Measurements from ENCODE around the gene PGRMC1.

DNA sequence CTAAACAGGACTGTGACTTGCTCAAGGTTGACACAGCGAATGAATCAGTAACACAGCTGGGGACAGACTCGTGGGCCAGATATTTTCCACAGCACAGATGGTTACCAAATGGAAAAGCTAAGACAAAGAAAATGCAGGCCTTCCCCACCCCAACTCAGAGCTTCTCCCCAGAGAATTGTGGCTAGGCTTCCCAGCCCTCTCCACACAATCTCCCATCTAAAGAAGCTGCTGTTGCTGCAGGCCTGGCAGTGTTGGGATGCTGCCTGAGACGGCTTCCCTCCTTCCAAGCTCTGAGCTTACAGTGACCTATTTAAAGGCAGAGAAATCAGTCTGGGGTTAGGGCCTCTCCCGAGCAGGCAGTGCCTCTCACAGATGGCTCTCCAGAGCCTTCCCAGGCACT, 46.5 kb upstream of the PGRMC1 start:
- TF ChIP-seq, protein P1, sequence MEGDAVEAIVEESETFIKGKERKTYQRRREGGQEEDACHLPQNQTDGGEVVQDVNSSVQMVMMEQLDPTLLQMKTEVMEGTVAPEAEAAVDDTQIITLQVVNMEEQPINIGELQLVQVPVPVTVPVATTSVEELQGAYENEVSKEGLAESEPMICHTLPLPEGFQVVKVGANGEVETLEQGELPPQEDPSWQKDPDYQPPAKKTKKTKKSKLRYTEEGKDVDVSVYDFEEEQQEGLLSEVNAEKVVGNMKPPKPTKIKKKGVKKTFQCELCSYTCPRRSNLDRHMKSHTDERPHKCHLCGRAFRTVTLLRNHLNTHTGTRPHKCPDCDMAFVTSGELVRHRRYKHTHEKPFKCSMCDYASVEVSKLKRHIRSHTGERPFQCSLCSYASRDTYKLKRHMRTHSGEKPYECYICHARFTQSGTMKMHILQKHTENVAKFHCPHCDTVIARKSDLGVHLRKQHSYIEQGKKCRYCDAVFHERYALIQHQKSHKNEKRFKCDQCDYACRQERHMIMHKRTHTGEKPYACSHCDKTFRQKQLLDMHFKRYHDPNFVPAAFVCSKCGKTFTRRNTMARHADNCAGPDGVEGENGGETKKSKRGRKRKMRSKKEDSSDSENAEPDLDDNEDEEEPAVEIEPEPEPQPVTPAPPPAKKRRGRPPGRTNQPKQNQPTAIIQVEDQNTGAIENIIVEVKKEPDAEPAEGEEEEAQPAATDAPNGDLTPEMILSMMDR (IDR thresholded peaks at IDR 0.05), result no peak
- no peak for TF ChIP-seq POLR2A (IDR thresholded peaks at IDR 0.05)

Measured in adrenal gland (tissue), 5 donors.